HG02759 (cell line): ENCODE measurements around the gene SNX33.
"Not testable (repeated sequence)": the region's sequence is repeated elsewhere in the genome, so short reads cannot be mapped to it uniquely, and the experiment has no call there.

ENCODE experiments used
- ATAC-seq: cut with Tn5 transposase; IDR thresholded peaks from one replicate; pipeline ENCODE4 v1.9.1; 2021; ENCODE audit warnings: mild to moderate bottlenecking, moderate library complexity; ENCODE audit not compliant: unreplicated experiment

SNX33 gene

DNA sequence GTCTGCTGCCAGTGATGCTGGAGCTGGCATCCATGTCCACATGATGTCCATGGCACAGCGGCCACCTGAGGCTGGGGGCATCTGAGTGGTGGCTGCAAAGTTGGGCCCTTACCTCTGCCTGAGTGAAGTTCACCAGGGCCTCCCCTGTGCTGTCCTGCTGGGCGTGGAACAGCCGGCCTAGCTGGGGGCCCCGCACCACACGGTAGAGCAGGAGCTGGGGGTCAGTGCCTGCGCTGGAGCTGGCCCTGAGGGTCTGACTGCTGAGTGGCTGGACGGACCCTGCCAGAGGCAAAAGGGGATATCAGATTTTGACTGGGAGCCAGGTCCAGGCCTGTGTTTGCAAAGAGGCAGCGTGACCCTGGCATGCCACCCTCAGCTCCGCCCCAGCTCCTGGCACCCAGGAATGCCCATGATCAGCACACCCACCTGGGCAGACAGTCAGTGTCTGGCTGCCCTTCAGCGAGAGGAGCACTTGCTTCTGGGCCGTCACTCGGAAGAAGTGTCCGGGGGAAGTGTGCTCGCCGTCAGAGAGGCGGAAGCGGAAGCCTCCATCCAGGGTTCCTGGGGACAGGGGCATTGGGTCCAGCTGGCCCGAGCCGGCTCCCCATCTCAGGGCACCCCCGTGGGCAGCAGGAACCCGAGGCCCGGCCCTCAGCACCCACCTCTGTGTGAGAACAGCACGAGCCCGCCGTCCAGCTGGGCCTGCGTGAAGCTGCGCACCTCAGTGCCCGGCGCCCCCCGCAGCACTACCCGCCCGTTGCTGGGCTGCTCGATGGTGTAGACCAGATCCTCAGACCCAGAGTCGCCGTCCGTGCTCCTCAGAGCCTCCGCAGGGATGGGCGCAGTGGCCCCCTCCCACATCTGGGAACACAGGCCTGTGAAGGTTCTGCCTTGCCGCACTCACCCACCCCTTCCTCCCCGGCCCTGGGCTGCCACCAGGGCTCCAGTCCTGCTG is 34.7 kb downstream of the SNX33 start:
- ATAC-seq: no peak

GRCh38 chr15:75683646-75684312 is 36.1 kb downstream of the SNX33 start:
- ATAC-seq: peak; percentile 57

DNA sequence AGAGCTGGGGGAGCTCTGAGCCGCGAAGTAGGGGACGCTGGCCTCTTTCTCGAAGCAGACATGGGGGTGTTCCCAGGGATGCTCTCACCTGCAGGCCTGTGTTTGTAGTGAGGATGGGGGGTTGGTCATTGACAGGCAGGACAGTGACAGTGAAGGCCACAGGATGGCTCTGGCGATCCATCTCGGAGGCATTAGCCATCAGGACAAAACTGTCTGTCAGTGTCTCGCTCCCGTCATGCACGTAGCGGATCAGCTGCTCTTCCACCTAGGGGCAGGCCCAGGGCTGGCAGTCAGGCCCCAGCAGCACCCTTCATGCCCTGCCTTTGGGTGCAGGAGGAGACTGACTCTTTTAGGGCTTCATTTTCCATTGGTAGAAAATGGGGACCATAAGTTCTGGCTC is 36.9 kb downstream of the SNX33 start:
- no peak for ATAC-seq

- no peak for ATAC-seq
Observed at GRCh38 chr15:75685195-75685594, 37.5 kb downstream of the SNX33 start.

DNA sequence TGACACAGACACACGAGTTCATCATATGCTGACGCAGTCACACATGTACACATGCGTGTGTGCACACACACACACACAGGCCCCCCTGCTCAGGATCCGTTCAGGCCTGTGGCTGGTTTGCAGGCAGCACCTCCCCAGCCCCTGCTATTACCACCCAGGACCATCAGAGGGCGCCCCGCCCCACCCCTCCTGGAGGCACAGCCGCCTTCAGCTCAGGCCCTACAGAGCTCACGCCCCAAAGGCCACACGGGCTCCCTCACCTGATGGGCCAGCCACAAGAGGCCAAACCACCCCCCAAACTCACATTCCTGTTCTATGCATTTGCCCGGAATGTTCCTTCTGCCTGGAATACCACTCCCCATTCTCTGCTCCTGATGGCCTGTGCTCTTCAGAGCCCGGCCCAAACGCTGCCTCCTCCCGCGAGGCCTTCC is 38.5 kb downstream of the SNX33 start:
- ATAC-seq: peak; percentile 49

- ATAC-seq: no peak
Observed at GRCh38 chr15:75687486-75688277, 40.0 kb downstream of the SNX33 start.

- ATAC-seq: no peak
Observed at GRCh38 chr15:75688278-75688557, 40.5 kb downstream of the SNX33 start.

DNA sequence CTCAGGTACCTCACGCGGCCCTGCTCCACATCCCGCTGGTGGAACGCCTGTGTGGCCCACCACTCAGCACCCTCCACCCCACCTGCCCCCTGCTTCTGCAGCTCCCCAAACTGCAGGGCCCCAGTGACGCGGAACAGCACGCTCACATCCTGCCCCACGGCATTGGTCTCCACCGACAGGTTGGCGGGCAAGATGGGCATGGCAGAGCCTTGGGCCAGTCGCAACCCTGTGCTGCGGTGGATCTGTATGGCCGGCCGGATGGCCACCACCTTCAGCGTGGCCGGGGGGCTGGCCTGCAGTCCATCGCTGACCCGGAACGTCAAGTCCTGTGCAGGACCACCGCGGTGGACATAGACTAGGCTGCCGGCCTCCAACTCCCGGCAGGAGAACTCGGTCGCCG is 41.1 kb downstream of the SNX33 start:
- ATAC-seq: no peak

DNA sequence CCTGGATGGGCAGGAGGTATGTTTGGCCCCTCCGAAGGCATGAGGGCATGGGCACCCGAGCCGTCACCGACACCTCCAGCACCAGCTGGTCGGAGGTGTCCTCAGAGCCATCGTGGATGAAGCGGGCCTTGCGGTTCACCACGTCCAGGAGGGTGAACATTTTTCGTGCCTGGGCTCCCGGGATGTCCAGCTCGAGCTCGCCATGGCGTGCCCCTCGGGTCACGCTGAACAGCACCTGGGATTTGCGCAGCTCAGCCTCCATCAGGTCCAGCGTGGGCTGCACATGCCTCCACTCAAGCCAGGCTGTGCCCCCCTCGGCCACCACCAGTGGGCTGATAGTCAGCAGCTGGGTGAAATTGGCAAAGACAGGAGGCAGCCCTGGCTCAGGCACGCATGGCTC is 41.7 kb downstream of the SNX33 start:
- not testable (repeated sequence) for ATAC-seq

- not testable (repeated sequence) for ATAC-seq
Observed at GRCh38 chr15:75692311-75692710, 44.6 kb downstream of the SNX33 start.

DNA sequence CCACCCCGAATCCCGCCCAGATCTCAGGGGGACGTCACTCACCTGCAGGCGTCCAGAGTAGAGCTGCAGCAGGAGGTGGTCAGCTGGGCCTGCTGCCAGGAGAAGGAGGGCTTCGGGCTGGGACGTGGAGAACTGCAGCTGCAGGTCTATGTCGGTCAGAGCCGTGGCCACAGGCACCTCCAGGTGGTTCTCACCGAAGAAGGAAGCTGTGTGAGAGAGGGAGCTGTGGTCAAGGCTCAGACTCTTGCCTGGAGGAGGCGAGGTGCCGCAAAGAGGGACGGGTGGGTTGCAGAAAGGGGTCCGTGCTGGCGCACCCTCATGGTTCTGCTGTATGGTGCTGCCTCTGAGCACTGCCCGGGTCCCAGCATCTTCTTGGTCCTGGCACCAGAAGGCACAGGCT is 45.3 kb downstream of the SNX33 start:
- ATAC-seq: not testable (repeated sequence)

DNA sequence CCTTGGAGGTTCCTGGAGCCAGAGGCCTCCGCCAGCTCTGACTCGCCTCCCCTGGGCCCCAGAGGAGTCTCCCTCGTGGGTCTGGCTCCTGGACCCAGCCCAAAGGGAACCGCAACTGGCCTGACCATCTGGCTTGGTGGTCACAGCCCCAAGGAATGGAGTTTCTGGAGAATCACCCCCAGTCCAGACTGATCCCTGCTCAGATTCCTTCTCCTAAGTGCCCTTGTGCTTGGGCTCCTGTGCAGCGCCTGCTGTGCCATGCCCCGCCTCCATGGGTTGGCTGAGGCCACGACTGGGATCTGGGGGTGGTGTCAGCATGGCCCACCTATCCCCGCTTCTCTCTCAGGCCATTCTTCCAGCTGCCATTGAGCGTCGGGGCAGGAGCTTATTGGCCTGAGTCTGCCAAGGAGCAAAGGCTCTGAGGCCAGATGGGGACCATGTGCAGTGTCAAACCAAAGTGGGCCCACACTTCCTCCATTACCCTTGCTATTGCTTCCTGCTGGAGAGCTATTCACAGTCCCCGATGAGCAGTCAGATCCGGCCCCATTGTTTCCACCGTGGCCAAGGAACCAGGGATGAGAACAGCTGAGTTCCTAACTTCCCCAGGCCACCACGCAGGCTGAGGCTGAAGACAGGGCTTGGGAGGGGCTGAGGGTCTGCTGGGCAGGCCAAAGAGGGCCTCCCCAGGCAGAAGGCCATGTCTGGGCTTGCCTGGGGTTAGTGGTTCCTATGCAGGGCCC is 46.0 kb downstream of the SNX33 start:
- no peak for ATAC-seq

- no peak for ATAC-seq
Observed at GRCh38 chr15:75694241-75695182, 46.8 kb downstream of the SNX33 start.

DNA sequence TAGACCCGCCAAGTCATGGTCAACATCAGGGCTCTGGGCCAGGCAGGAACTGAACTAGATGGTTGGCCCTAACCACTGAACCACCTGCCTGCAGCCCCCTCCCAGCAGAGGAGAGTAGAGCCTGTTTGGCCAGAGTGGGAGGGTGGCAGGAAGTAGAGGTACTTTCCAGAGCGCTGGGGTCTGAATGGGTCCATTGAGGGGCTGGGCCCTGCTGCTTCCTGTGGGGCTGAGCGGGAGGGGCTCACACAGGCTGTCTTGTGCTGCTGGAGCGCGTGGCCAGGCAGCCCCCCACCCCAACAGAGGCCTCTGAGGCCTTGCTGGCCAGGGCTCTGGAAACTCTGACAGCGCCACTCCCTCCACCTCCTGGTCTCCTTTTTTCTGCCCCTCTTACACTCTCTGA is 47.5 kb downstream of the SNX33 start:
- ATAC-seq: no peak

DNA sequence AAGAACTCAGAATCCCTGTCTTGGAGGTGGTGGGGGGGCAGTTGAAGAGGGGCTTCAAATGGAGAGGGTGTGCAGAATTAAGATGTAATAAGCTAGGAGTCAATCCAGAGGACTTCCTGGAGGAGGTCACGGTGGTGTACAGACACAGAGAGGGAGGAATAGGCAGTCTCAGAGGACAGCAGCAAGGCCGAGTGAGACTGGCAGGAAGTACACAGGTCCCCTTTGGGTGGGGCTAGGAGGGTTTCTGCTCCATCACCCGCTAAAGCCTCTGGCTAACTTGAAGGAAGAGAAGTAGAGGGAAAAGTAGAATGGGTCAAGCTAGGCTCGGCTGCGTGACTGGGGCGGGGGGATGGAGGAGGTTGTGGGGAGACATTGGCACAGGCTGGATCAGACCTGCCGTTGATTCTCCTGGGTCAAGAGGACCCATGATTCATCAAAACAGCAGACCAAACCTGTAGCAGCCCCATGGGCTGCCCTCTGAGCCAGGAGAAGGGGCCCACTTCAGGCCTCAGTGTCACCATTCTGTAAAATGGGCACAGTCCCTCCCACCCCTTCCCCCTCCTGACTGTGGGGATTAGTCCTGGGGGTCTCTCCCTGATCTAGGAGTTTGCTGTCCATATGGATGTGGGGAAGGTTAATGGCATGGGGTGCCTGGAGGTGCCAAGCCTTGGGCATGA is 48.1 kb downstream of the SNX33 start:
- no peak for ATAC-seq

DNA sequence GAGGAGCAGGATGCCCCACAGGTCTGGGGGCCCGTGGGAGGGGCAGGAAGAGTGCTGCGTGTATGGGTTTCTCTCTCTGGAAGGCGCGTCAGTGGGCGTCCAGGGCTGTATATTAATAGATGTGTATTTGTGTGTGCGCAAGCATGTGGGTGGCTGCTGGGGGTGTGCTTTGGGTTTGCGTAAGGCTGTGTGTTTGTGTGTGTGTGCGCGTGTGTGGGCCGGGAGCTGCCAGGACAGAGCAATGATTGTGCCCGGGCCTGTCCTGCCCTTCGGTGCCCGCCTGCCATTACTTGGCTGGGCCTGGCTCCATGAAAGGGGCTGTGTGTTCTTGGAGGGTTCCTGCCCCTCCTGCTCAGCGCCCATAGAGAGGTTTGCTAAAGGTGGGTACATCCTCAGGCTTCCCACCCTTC is 48.6 kb downstream of the SNX33 start:
- no peak for ATAC-seq

DNA sequence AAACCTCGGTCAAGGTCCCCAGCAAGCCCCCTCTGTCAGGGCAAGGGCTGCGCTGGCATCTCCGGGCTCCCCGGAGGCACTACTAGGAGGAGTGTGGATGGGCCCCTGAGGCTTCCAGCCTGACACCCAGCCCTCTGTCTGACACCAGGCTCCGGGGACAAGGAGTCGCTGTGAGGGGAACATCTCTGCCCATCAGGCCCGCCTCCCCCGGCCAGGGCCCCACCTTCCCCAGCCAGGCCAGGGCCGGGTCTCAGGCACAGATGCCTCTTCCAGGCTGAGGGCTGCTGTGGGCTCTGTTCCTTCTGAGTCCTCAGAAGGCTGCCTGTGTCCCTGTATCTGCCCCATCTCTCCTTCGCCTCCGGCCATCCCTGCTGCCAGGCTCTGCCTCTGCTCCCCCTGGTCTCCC is 49.1 kb downstream of the SNX33 start:
- no peak for ATAC-seq

DNA sequence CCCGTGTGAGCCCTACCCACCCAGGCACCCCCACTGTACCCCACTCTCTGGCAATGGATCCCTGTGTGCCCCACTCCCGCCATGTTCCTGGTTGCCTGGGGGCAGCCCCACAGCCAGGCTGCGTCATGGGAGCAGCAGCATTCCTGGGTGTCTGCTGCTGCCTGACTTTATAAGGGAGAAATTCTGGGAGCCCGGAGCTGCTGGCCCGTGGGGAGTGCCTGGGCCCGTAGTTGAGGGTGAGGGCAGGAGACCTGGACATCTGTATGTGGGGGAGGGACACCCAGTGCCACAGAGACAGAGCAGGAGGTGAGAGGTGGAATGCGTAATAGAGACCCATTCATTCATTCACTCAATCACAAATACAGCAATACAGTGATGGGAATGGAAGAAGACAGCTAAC is 49.8 kb downstream of the SNX33 start:
- ATAC-seq: no peak
